ENCODE measurements around the gene APOF.
"Not testable (repeated sequence)": the region's sequence is repeated elsewhere in the genome, so short reads cannot be mapped to it uniquely, and the experiment has no call there.

APOF gene

DNA sequence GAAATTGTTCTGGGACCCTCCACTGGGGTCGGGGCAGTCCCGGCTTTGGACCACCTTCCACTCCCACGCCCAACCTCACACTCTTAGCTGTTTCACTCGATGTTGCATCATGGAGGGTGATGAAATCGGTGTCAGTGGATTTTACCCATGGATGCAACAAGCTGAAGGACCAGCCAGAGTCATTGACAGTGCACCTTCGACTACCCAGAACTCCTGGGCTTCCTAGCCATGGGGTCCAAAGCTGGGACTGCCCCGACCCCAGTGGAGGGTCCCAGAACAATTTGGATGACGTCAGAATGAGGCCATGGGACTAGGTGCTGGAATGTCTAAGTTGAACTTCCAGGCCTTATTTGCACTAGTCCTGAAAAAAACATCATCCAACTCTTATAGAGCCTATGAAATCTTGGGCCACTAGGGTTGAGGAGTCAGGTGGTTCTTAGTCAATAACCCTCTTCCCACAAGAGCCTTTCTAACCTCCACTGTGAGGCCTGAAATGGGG lies 24.9 kb downstream of the APOF start:
- Histone ChIP-seq H3K9me3 (ENCODE audit: insufficient read depth, low read depth, low read length) (no peaks in the 10 kb centered on the region), H3K4me1 (ENCODE audit: insufficient read depth, low read length) (peaks cover 26% of the 10 kb centered on the region), H3K36me3 (ENCODE audit: insufficient read depth, low read depth, low read length) (peaks cover 4% of the 10 kb centered on the region), H3K27me3 (ENCODE audit: insufficient read depth, low read length) (no peaks in the 10 kb centered on the region), H3K27ac (ENCODE audit: low read length) (no peak overlapping the region), H3K4me3 (ENCODE audit: low read length) (peak overlapping the region; percentile 33; the same call in 1 of the 2 replicates), H3K9ac (ENCODE audit: low read depth, low read length) (0 out of 2 replicates have a peak overlapping the region, but pooled peaks have one; percentile 5)

DNA sequence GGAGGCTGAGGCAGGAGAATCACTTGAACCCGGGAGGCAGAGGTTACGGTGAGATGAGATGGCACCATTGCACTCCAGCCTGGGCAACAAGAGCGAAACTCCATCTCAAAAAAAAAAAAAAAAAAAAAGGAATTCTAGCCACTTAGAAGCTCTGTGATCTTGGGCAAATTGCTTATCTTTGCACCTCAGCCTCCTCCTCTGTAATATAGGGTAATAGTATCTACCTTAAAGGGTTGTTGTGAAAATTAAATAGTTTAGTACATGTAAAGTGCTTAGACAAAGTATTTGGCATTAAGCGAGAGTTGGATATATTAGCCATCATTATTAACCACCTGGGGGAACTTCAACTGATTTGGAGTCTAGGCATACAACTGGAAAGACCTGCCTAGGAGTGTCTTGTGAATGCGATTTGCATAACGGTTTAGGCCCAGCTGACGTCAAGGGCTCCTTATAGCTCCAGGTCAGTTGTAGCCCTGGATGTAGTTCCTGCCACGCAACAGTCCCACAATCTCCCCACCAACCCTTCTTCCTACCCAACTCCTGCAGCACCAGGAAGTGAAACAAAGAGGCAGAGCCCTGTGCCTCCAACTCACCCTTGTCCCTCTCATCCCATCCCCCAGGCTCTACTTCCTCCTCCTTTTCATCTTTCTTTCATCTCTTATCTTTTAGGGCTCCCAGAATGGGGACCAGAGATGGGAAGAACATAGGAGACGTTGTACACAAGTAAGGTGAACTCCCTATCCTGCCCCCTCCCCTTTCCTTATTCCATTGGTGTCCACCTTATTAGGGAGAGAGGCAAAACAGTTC lies 26.1 kb downstream of the APOF start:
- no peaks in the 10 kb centered on the region for H3K36me3 ChIP-seq (ENCODE audit: insufficient read depth, low read depth, low read length)
- H3K4me1 ChIP-seq (ENCODE audit: insufficient read depth, low read length): peaks cover 27% of the 10 kb centered on the region
- H3K4me3 ChIP-seq (ENCODE audit: low read length): no peak overlapping the region
- H3K9ac ChIP-seq (ENCODE audit: low read depth, low read length): no peak overlapping the region
- H3K27me3 ChIP-seq (ENCODE audit: insufficient read depth, low read length): no peaks in the 10 kb centered on the region
- H3K9me3 ChIP-seq (ENCODE audit: insufficient read depth, low read depth, low read length): no peaks in the 10 kb centered on the region
- H3K27ac ChIP-seq (ENCODE audit: low read length): no peak overlapping the region

DNA sequence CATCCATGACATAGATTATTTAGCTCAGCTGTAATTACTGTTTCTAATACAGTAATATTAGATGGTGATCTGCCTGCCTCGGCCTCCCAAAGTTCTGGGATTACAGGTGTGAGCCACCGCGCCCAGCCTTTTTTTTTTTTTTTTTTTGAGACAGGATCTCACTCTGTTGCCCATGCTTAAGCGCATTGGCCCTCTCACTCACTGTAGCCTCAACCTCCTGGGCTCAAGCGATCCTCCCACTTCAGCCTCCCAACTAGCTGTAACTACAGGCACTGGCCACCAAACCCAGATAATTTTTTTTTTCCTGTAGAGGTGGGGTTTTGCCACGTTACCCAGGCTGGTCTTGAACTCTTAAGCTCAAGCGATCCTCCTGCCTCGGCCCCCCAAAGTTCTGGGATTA lies 27.1 kb downstream of the APOF start:
- H3K9me3 ChIP-seq (ENCODE audit: insufficient read depth, low read depth, low read length); H3K36me3 ChIP-seq (ENCODE audit: insufficient read depth, low read depth, low read length); H3K4me3 ChIP-seq (ENCODE audit: low read length); H3K27ac ChIP-seq (ENCODE audit: low read length); H3K9ac ChIP-seq (ENCODE audit: low read depth, low read length); H3K27me3 ChIP-seq (ENCODE audit: insufficient read depth, low read length): not testable (repeated sequence)
- peaks cover 27% of the 10 kb centered on the region for H3K4me1 ChIP-seq (ENCODE audit: insufficient read depth, low read length)

- peak overlapping the region; percentile 83 for H3K4me3 ChIP-seq (ENCODE audit: low read length)
- H3K27me3 ChIP-seq (ENCODE audit: insufficient read depth, low read length): no peaks in the 10 kb centered on the region
- peak overlapping the region; percentile 94 for H3K9ac ChIP-seq (ENCODE audit: low read depth, low read length)
- H3K36me3 ChIP-seq (ENCODE audit: insufficient read depth, low read depth, low read length): no peaks in the 10 kb centered on the region
- no peaks in the 10 kb centered on the region for H3K9me3 ChIP-seq (ENCODE audit: insufficient read depth, low read depth, low read length)
- H3K27ac ChIP-seq (ENCODE audit: low read length): no peak overlapping the region
- H3K4me1 ChIP-seq (ENCODE audit: insufficient read depth, low read length): peaks cover 24% of the 10 kb centered on the region
These were observed 28.2 kb downstream of the APOF start for GRCh38 chr12:56334490-56334793.

- no peaks in the 10 kb centered on the region for H3K27me3 ChIP-seq (ENCODE audit: insufficient read depth, low read length)
- no peaks in the 10 kb centered on the region for H3K36me3 ChIP-seq (ENCODE audit: insufficient read depth, low read depth, low read length)
- peaks cover 19% of the 10 kb centered on the region for H3K4me1 ChIP-seq (ENCODE audit: insufficient read depth, low read length)
These were observed 28.8 kb downstream of the APOF start, which contains the start of gene PAN2 for GRCh38 chr12:56333679-56334489. PAN2 (minus strand) TSS chr12:56334000; CDS start chr12:56333094, 906 bp downstream.

GRCh38 chr12:56333197-56333678 lies 29.4 kb downstream of the APOF start:
- no peaks in the 10 kb centered on the region for H3K9me3 ChIP-seq (ENCODE audit: insufficient read depth, low read depth, low read length)
- H3K4me1 ChIP-seq (ENCODE audit: insufficient read depth, low read length): peaks cover 15% of the 10 kb centered on the region

More at GRCh38 chr12:56333679-56334489, 28.8 kb downstream of the APOF start, which contains the start of gene PAN2:
- H3K9ac ChIP-seq (ENCODE audit: low read depth, low read length): peak within 1 kb of the TSS; percentile 94
- no peaks in the 10 kb centered on the region for H3K9me3 ChIP-seq (ENCODE audit: insufficient read depth, low read depth, low read length)
- H3K27ac ChIP-seq (ENCODE audit: low read length): peak within 1 kb of the TSS; percentile 93
- peak within 1 kb of the TSS; percentile 83 for H3K4me3 ChIP-seq (ENCODE audit: low read length)

DNA sequence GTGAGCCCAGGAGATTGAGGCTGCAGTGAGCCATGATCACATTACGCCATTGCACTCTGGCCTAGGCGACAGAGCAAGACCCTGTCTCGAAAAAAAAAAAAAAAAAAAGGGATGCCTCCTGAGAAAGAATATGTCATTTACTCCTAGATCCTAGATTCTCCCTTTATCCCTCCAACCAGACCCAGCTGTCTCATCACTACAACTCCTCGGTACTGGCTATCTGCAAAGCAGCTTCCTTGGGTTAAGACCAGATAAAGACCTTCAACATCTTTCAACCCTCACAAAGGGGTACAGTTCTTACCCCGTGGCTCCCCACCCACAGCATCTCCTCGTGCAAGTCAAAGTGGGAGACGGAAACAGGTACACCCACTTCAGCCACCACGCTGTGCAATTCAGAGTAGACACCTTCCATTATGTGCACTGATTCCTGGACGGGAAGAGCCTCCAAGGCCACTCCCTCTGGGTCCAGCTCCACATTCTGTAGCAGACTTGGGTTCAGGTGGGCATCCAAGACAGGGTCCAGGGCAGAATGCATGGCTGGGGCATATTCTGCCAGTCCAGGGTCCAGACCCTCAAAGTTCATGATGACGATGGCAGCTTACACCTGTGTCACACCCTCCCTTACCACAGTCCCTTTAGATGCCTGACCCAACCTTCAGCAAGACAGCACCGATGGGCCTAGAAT lies 30.0 kb downstream of the APOF start:
- Histone ChIP-seq H3K9me3 (ENCODE audit: insufficient read depth, low read depth, low read length) (no peaks in the 10 kb centered on the region), H3K27me3 (ENCODE audit: insufficient read depth, low read length) (no peaks in the 10 kb centered on the region), H3K9ac (ENCODE audit: low read depth, low read length) (peak overlapping the region; percentile 94; the same call in 1 of the 2 replicates), H3K36me3 (ENCODE audit: insufficient read depth, low read depth, low read length) (no peaks in the 10 kb centered on the region), H3K4me3 (ENCODE audit: low read length) (peak overlapping the region; percentile 83), H3K4me1 (ENCODE audit: insufficient read depth, low read length) (peaks cover 9% of the 10 kb centered on the region), H3K27ac (ENCODE audit: low read length) (peak overlapping the region; percentile 93)

More at GRCh38 chr12:56333197-56333678, 29.4 kb downstream of the APOF start:
- H3K27ac ChIP-seq (ENCODE audit: low read length): peak overlapping the region; percentile 93
- H3K36me3 ChIP-seq (ENCODE audit: insufficient read depth, low read depth, low read length): no peaks in the 10 kb centered on the region
- H3K9ac ChIP-seq (ENCODE audit: low read depth, low read length): peak overlapping the region; percentile 94
- H3K4me3 ChIP-seq (ENCODE audit: low read length): peak overlapping the region; percentile 83
- no peaks in the 10 kb centered on the region for H3K27me3 ChIP-seq (ENCODE audit: insufficient read depth, low read length)

DNA sequence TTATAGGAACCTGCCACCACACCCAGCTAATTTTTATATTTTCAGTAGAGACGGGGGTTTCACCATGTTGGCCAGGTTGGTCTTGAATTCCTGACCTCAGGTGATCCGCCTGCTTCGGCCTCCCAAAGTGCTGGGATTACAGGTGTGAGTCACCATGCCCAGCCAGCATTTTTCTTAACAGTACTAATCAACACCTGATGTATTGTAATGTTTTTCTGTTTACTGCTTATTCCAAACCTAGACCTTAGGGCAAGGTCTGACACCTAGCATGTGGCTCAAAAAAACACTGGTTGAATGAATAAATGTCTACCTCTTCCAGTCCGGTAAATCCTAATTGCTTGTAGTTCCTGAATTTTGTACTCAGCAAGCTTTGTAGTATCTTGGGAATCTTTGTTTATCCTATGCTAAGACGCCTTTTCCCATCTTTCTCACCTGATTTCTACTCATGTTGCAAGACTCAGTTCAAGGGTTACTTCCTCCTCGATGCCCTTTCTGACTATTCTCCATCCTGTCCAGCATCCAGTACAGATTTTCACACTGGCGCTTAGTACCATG lies 31.6 kb downstream of the APOF start:
- Histone ChIP-seq H3K4me3 (ENCODE audit: low read length) (no peak overlapping the region), H3K27me3 (ENCODE audit: insufficient read depth, low read length) (no peaks in the 10 kb centered on the region), H3K9ac (ENCODE audit: low read depth, low read length) (no peak overlapping the region), H3K9me3 (ENCODE audit: insufficient read depth, low read depth, low read length) (no peaks in the 10 kb centered on the region), H3K4me1 (ENCODE audit: insufficient read depth, low read length) (peaks cover 7% of the 10 kb centered on the region), H3K36me3 (ENCODE audit: insufficient read depth, low read depth, low read length) (peaks cover 6% of the 10 kb centered on the region), H3K27ac (ENCODE audit: low read length) (no peak overlapping the region)

- H3K27ac ChIP-seq (ENCODE audit: low read length): no peak overlapping the region
- no peaks in the 10 kb centered on the region for H3K27me3 ChIP-seq (ENCODE audit: insufficient read depth, low read length)
- H3K4me3 ChIP-seq (ENCODE audit: low read length): no peak overlapping the region
- H3K9me3 ChIP-seq (ENCODE audit: insufficient read depth, low read depth, low read length): no peaks in the 10 kb centered on the region
- H3K9ac ChIP-seq (ENCODE audit: low read depth, low read length): no peak overlapping the region
- peaks cover 36% of the 10 kb centered on the region for H3K36me3 ChIP-seq (ENCODE audit: insufficient read depth, low read depth, low read length)
- H3K4me1 ChIP-seq (ENCODE audit: insufficient read depth, low read length): no peaks in the 10 kb centered on the region
These were observed 36.1 kb downstream of the APOF start for GRCh38 chr12:56326533-56326932.

DNA sequence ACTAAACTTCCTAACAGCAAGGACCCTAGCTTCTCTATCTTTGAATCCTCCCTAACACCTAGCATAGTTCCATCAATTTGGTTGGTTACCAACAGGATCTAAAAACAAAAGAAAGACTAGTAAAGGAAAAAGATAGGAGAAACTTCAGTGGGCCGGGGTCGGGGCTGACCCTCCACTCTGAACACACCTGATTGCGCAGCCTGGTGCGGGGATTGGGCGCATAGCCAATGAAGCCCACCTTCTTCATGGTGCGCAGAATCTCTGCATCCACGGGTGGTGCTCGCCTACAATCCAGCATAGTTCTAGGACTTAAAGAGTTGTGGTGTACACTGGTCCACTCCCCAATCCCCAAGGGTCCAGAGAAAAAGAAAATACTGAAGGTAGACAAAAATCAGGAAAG lies 36.5 kb downstream of the APOF start:
- peaks cover 36% of the 10 kb centered on the region for H3K36me3 ChIP-seq (ENCODE audit: insufficient read depth, low read depth, low read length)
- no peaks in the 10 kb centered on the region for H3K9me3 ChIP-seq (ENCODE audit: insufficient read depth, low read depth, low read length)
- no peaks in the 10 kb centered on the region for H3K4me1 ChIP-seq (ENCODE audit: insufficient read depth, low read length)
- H3K9ac ChIP-seq (ENCODE audit: low read depth, low read length): no peak overlapping the region
- H3K4me3 ChIP-seq (ENCODE audit: low read length): no peak overlapping the region
- no peak overlapping the region for H3K27ac ChIP-seq (ENCODE audit: low read length)
- no peaks in the 10 kb centered on the region for H3K27me3 ChIP-seq (ENCODE audit: insufficient read depth, low read length)

DNA sequence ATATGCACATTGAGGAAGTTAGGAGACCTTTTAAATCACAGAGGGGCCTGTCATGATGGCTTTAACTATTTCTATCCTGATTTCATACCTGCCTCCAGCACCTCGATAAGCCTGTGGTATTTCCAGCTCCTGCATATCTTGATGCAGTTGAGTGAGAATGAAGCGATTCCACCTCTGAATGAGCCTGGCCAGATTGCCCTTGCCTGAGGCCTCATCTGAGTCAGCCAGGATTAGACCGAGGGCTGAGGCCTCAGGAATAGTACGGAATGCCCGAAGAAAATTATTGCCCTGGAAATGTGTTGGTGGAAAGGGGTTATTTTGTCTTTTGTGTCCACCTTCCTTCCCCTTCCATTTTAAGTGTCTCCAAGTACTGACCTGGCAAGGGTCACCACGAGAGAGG lies 38.5 kb downstream of the APOF start:
- Histone ChIP-seq H3K4me1 (ENCODE audit: insufficient read depth, low read length) (no peaks in the 10 kb centered on the region), H3K9me3 (ENCODE audit: insufficient read depth, low read depth, low read length) (no peaks in the 10 kb centered on the region), H3K4me3 (ENCODE audit: low read length) (no peak overlapping the region), H3K27ac (ENCODE audit: low read length) (no peak overlapping the region), H3K27me3 (ENCODE audit: insufficient read depth, low read length) (no peaks in the 10 kb centered on the region), H3K36me3 (ENCODE audit: insufficient read depth, low read depth, low read length) (peaks cover 44% of the 10 kb centered on the region), H3K9ac (ENCODE audit: low read depth, low read length) (no peak overlapping the region)

All from iPS-20b (cell line).